Neural progenitor cell (in vitro differentiated cells): ENCODE measurements around the gene ZNF860. TPM values are rescaled to one million over a fixed set of nuclear protein-coding genes. Genes with fewer than 3 reads are reported as not detected.

Source experiments
- DNase-seq: peaks from one replicate; pipeline ENCODE4 v3.0.0-alpha.2; 2016; ENCODE audit warnings: low spot score
- H2AFZ ChIP-seq: fragments of 200-600 bp; sonication (generic); replicated peaks from 2 replicates; pipeline ENCODE4 v1.6.1; 2016; ENCODE audit warnings: antibody characterized with exemption
- H3F3A ChIP-seq: fragments of 200-600 bp; sonication (generic); 2 replicates; pipeline ENCODE4 v1.6.1; 2016; ENCODE audit warnings: antibody characterized with exemption, low read depth
- H3K27ac ChIP-seq: fragments of 200-600 bp; sonication (generic); 2 replicates; pipeline ENCODE4 v1.5.1; 2016; ENCODE audit warnings: mild to moderate bottlenecking
- H3K27me3 ChIP-seq: fragments of 200-600 bp; sonication (generic); 2 replicates; pipeline ENCODE4 v1.6.1; 2016; ENCODE audit warnings: mild to moderate bottlenecking, moderate library complexity
- H3K36me3 ChIP-seq: fragments of 200-600 bp; sonication (generic); 2 replicates; pipeline ENCODE4 v1.5.1; 2016
- H3K4me1 ChIP-seq: fragments of 200-600 bp; sonication (generic); 2 replicates; pipeline ENCODE4 v1.6.1; 2016; ENCODE audit warnings: mixed run types
- H3K4me2 ChIP-seq: fragments of 200-600 bp; sonication (generic); 2 replicates; pipeline ENCODE4 v1.6.1; 2016
- H3K4me3 ChIP-seq: fragments of 200-600 bp; sonication (generic); 2 replicates; pipeline ENCODE4 v1.5.1; 2016
- H3K79me2 ChIP-seq: fragments of 200-600 bp; sonication (generic); 2 replicates; pipeline ENCODE4 v1.6.1; 2016; ENCODE audit warnings: low read depth
- H3K9ac ChIP-seq: fragments of 200-600 bp; sonication (generic); 2 replicates; pipeline ENCODE4 v1.6.1; 2016
- H3K9me3 ChIP-seq: fragments of 200-600 bp; sonication (generic); 2 replicates; pipeline ENCODE4 v1.5.1; 2016; ENCODE audit warnings: low read depth
- H4K20me1 ChIP-seq: fragments of 200-600 bp; sonication (generic); 2 replicates; pipeline ENCODE4 v1.6.1; 2016; ENCODE audit warnings: low read depth
- H3K27ac Mint-ChIP-seq: 3 replicates; pipeline ENCODE4 v1.8.0; 2021; ENCODE audit warnings: mixed read lengths
- H3K27me3 Mint-ChIP-seq: 2 replicates; pipeline ENCODE4 v1.8.0; 2022; ENCODE audit warnings: low read depth, mild to moderate bottlenecking, inconsistent platforms, moderate library complexity, mixed read lengths; ENCODE audit not compliant: insufficient read depth
- H3K36me3 Mint-ChIP-seq: 3 replicates; pipeline ENCODE4 v1.8.0; 2021; ENCODE audit warnings: mixed read lengths
- H3K4me1 Mint-ChIP-seq: 3 replicates; pipeline ENCODE4 v1.8.0; 2021; ENCODE audit warnings: mixed read lengths
- H3K4me3 Mint-ChIP-seq: 3 replicates; pipeline ENCODE4 v1.8.0; 2021; ENCODE audit warnings: mild to moderate bottlenecking, moderate library complexity, mixed read lengths
- H3K9me3 Mint-ChIP-seq: 3 replicates; pipeline ENCODE4 v1.8.0; 2020; ENCODE audit warnings: mixed read lengths
- CTCF ChIP-seq: fragments of 200-600 bp; sonication (generic); IDR thresholded peaks from 2 replicates; pipeline ENCODE4 v1.5.1; 2017; ENCODE audit warnings: antibody characterized with exemption, mild to moderate bottlenecking
- EZH2 ChIP-seq: fragments of 200-600 bp; sonication (generic); IDR thresholded peaks from 2 replicates; pipeline ENCODE4 v1.6.1; 2017; ENCODE audit warnings: antibody characterized with exemption, mild to moderate bottlenecking, moderate library complexity
- EZH2phosphoT487 ChIP-seq: fragments of 200-600 bp; sonication (generic); IDR thresholded peaks from 2 replicates; pipeline ENCODE4 v1.6.1; 2017; ENCODE audit warnings: antibody characterized with exemption
- total RNA-seq: library from RNA; depleted of rRNA; stranded (reverse); fragments of >200 nt; gene quantifications from 2 replicates; pipeline ENCODE4 v1.2.3, GENCODE V29; 2015; ENCODE audit warnings: low replicate concordance

ZNF860 gene
- total RNA-seq, 1 donor from 2014 or later = 0.43 TPM

- no peak for DNase-seq
- Histone ChIP-seq H3K79me2 (no peaks in the 10 kb centered on the region), H3K4me2 (no peak overlapping the region), H3K4me1 (no peaks in the 10 kb centered on the region), H3K9ac (no peak overlapping the region), H3K9me3 (no peaks in the 10 kb centered on the region), H3F3A (no peaks in the 10 kb centered on the region), H4K20me1 (no peaks in the 10 kb centered on the region), H3K27me3 (no peaks in the 10 kb centered on the region), H3K27ac (no peak overlapping the region), H3K36me3 (no peaks in the 10 kb centered on the region), H3K4me3 (no peak overlapping the region), H2AFZ (no peak overlapping the region)
- TF ChIP-seq EZH2phosphoT487 = no peak
- no peak for TF ChIP-seq EZH2
- TF ChIP-seq CTCF = no peak
- H3K4me1 Mint-ChIP-seq = no peaks in the 10 kb centered on the region
- H3K9me3 Mint-ChIP-seq = peaks cover 2% of the 10 kb centered on the region
- no peaks in the 10 kb centered on the region for H3K27me3 Mint-ChIP-seq
- H3K4me3 Mint-ChIP-seq = no peak overlapping the region
- no peaks in the 10 kb centered on the region for H3K36me3 Mint-ChIP-seq
- H3K27ac Mint-ChIP-seq = no peak overlapping the region
Measured at GRCh38 chr3:32017286-32017685, 35.7 kb downstream of the ZNF860 start.

GRCh38 chr3:32018757-32019564, 37.4 kb downstream of the ZNF860 start:
- Mint-ChIP-seq H3K27ac (no peak overlapping the region), H3K27me3 (no peaks in the 10 kb centered on the region), H3K4me1 (no peaks in the 10 kb centered on the region), H3K36me3 (no peaks in the 10 kb centered on the region), H3K4me3 (no peak overlapping the region), H3K9me3 (peaks cover 2% of the 10 kb centered on the region)
- H3K4me1 ChIP-seq = no peaks in the 10 kb centered on the region
- H3K79me2 ChIP-seq = no peaks in the 10 kb centered on the region
- no peaks in the 10 kb centered on the region for H3F3A ChIP-seq
- TF ChIP-seq CTCF (peak; percentile 79), EZH2phosphoT487 (no peak), EZH2 (no peak)
- no peaks in the 10 kb centered on the region for H3K27me3 ChIP-seq
- H3K27ac ChIP-seq = no peak overlapping the region
- peak; percentile 63 for DNase-seq
- no peaks in the 10 kb centered on the region for H4K20me1 ChIP-seq
- no peaks in the 10 kb centered on the region for H3K9me3 ChIP-seq
- H3K4me3 ChIP-seq = no peak overlapping the region
- no peaks in the 10 kb centered on the region for H3K36me3 ChIP-seq
- H3K9ac ChIP-seq = no peak overlapping the region
- H3K4me2 ChIP-seq = no peak overlapping the region
- no peak overlapping the region for H2AFZ ChIP-seq

- Histone ChIP-seq H3K4me3 (no peak overlapping the region), H2AFZ (no peak overlapping the region), H3K9ac (no peak overlapping the region), H4K20me1 (no peaks in the 10 kb centered on the region), H3K9me3 (no peaks in the 10 kb centered on the region), H3K79me2 (no peaks in the 10 kb centered on the region), H3K4me2 (no peak overlapping the region), H3K4me1 (no peaks in the 10 kb centered on the region), H3K27ac (no peak overlapping the region), H3K27me3 (no peaks in the 10 kb centered on the region), H3K36me3 (no peaks in the 10 kb centered on the region), H3F3A (no peaks in the 10 kb centered on the region)
- TF ChIP-seq EZH2 = no peak
- no peak for TF ChIP-seq EZH2phosphoT487
- TF ChIP-seq CTCF = no peak
- Mint-ChIP-seq H3K27ac (no peak overlapping the region), H3K27me3 (no peaks in the 10 kb centered on the region), H3K36me3 (no peaks in the 10 kb centered on the region), H3K4me1 (no peaks in the 10 kb centered on the region), H3K9me3 (no peaks in the 10 kb centered on the region), H3K4me3 (no peak overlapping the region)
- DNase-seq = no peak
Measured at GRCh38 chr3:32021155-32021554, 39.6 kb downstream of the ZNF860 start.
